HG02678 (cell line): Measurements from ENCODE around the gene TSG101.

ENCODE experiments used
- ATAC-seq: cut with Tn5 transposase; IDR thresholded peaks from one replicate; pipeline ENCODE4 v1.9.1; 2021; ENCODE audit warnings: mild to moderate bottlenecking, moderate library complexity; ENCODE audit not compliant: unreplicated experiment

TSG101 gene

GRCh38 chr11:18495271-18495670 lies 31.5 kb downstream of the TSG101 start:
- no peak for ATAC-seq

DNA sequence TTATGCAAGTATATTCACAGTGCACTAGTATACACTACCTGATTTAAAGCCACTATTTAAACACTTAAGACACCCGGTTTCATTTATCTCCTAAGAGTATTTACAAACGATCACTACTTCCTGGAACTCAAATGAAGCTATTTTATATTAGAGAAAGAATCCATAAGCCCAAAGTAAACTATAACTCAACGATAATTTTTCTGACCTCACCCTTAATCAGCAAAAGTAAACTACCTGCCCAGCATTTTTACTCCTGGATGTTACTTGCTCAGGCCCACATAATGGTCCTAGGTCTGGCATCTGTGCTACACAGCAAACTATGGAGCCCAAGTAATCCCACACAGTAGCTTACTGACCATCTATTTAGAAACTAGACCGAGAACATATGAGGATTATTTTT lies 33.4 kb downstream of the TSG101 start:
- ATAC-seq = no peak

- ATAC-seq = no peak
These were observed 33.9 kb downstream of the TSG101 start for GRCh38 chr11:18492888-18493287.

DNA sequence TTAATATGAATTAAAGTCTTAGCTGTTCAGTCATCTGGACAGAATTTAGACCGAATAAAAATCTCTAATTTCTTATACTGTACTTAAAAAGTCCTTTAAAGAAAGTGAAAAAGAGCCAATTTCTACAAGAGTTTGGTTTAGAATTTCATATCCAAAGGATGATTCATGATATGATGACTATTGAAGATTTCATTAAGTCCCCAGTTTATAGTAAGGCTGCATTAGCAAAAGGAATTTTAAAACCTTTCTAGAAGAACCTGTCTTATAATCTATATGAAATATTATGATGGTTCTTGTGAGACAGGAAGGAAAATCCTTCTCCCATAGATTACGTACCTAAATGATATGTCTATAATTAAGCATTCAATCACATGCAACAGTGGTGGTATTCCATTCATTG lies 34.8 kb downstream of the TSG101 start:
- no peak for ATAC-seq

- no peak for ATAC-seq
These were observed 35.8 kb downstream of the TSG101 start for GRCh38 chr11:18490736-18491485.

DNA sequence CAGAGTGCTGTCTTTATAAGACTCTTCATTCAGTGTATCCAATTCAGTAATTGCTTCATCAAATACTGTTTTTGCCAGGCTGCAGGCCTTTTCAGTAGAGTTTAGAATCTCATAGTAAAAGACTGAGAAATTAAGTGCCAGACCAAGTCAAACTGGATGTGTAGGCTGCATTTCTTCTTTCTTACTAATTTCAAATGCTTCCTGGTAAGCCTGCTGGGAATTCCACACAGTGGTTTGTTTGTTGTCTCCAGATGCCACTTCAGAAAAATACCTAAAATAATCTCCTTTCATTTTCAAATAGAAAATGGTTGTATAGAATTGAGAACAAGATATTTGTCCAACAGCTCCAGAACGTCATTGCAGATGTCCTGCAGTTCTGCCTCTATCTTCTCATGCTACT lies 36.4 kb downstream of the TSG101 start:
- ATAC-seq = no peak

DNA sequence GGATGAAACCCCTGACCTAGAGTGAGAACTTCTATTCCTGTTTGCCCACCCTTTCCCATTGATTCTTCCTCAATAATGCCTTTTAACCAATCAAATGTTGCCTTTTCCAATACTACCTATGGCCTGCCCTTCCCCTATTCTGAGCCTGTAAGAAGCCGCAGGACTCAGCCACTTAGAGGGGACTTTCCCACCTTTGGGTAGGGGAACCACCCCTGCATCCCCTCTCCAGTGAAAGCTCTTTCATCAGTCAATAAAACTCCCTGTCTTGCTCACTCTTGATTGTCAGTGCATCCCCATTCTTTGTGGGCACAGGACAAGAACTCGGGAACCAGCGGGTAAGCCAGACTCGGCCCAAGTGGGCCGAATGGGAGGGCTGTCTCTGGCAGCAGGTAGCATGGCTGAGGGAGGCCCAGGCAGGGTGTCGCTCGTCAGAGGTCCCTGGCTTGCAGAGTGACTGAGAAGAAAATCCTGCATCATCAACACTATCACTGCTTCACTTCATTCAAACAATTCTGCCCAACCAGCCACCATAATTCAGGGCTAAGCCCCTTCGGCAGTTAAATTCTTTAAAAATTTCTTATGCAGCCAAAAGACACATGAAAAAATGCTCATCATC lies 40.7 kb downstream of the TSG101 start:
- ATAC-seq = peak; percentile 80

DNA sequence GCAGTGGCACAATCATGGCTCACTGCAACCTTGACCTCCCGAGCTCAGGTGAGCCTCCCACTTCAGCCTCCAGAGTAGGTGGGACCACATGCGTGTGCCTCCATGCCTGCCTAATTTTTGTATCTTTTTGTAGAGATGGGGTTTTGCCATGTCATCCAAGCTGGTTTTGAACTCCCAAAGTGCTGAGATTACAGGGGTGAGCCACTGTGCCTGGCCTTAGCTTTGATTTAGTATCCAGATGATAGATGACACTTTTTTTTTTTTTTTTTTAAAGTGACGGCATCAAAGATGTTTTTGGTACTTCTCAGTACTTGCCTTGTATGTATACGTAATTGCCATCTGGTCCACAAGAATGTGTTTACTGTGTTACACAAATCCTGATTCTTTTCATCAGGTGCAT lies 47.7 kb downstream of the TSG101 start:
- ATAC-seq = no peak

DNA sequence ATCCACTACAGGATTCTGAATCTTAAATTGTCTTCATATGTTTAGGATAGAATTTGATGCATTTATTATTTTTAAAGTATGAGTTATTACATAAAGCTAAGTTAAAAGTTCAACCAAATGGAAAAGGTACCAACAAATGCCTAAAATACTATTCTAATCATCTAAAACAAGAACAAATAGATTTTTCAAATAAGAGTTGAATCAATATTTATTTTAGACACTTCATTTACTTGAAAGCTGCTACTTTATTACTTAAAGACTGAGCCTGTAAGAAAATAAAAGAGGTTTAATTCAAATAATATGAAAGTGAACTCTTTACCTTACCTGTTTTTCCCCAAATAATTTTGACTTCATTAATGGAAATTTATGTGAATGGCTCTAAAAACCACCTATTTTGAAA lies 54.2 kb downstream of the TSG101 start:
- no peak for ATAC-seq

DNA sequence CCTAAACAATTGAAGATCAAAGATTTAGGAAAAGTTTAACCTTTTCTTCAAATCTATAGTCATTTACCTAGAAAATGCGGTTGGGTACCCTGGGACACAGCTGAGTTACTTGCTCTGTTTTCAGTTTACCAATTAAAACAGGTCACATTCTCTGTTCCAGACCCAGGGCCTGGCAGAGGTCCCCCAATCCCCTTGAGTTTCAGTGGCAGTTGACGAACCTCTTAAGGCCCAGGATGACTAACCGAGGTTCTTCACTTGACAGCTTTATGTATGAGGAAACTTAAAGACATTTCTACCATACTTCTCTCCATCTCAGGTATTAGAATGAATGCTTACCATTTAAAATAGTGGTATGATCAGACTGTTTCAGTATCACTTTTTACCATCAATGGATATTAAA lies 54.7 kb downstream of the TSG101 start:
- no peak for ATAC-seq

- ATAC-seq = no peak
These were observed 57.8 kb downstream of the TSG101 start for GRCh38 chr11:18468961-18469360.

- ATAC-seq = no peak
These were observed 58.7 kb downstream of the TSG101 start for GRCh38 chr11:18468059-18468458.

GRCh38 chr11:18466402-18466801 lies 60.3 kb downstream of the TSG101 start:
- ATAC-seq = no peak

DNA sequence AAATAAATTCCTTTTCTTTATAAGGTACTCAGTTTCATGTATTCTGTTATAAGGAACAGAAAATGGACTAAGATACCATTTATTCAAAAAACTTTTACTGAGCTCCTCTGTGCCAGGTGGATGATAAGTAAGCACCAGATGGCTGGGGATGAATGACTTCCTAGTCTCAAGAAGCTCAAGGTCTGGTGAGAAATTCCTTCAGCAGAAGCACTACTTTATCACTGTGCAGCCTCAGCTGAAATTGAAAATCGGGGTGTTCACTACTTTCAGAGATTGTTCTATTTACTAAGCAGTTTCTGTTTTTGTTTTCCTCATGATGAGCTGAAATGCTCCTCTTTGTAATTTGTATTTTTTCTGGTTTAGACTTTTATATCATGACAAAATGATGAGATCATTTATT lies 63.3 kb downstream of the TSG101 start:
- ATAC-seq = no peak

DNA sequence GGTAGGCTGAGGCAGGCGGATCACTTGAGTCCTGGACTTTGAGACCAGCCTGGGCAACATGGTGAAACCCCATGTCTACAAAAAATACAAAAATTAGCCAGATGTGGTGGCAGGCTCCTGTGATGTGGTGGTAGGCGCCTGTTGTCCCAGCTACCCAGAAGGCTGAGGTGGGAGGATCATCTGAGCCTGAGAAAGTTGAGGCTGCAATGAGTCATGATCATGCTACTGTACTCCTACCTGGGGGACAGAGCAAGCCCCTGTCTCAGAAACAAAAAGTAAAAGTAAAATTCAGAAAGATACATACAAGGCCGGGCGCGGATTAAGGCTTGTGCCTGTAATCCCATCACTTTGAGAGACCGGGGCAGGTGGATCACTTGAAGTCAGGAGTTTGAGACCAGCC lies 64.8 kb downstream of the TSG101 start:
- no peak for ATAC-seq

DNA sequence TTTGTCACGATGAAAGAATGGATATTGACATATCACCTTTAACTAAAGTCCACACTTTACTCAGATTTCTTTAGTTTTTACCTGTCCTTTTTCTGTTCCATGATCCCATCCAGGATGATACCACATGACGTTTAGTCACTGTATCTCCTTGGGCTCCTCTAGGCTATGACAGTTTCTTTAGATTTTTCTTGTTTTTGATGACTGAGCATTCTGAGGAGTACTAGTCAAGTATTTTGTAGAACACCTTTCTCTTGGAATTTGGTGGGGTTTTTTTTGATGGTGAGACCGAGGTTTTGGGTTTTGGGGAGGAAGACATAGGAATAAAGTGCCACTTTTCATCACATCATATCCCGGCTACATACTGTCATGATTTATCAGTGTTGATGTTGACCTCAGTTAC lies 67.1 kb downstream of the TSG101 start:
- ATAC-seq = no peak

DNA sequence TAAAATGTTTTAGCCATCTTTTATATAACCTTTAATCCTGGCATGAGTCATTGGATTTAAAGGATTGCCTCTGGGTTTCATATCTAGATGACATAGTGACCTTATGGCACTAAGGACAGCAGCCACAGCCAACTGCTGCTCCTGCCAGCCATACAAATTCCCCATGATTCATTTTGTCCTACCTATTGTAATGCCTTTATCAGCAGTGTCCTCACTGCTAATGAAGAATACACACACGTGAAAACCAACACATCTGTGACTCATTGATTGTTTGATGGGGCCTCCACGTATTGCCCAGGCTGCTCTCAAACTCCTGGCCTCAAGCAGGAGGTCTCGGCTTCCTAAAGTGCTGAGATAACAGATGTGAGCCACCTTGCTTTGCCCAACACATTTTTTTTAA lies 69.3 kb downstream of the TSG101 start:
- ATAC-seq = no peak

DNA sequence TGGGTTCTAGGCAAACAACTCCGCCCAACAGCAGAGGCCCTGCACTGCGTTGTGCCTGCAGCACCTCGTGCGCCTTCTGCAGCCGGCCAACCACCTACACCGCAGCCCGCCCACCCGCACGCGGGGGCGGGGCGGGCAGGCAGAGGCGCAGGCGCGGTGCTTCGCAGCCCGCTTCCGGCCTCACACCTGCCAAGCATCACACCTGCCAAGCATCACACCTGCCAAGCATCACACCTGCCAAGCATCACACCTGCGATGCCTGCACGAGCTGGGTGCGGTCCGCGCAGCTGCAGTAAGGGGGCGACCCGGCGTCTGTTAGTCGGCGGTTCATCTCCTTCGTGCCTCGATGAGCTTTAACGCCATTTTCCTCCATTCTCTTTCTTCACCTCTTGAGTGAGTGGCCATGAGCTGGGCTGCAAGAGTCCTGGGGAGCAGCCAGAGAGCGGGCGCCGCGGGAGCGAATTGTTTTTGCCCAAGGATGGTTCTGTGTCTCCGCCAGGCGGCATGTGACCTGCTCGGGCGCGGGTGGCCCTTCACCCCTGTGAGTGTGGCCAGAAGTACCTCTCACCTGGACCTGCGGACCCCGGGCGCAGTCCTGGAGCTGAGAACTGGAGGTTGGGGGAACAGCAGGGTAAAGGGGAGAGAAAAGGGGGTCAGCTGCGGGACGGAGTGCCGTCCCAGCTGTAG lies 70.9 kb downstream of the TSG101 start, which contains the start of gene LDHAL6A:
LDHAL6A (plus strand) TSS at position 171 of the 687 bp plus-strand sequence. CDS start 825 bp downstream, outside the sequence.
- no peak for ATAC-seq

DNA sequence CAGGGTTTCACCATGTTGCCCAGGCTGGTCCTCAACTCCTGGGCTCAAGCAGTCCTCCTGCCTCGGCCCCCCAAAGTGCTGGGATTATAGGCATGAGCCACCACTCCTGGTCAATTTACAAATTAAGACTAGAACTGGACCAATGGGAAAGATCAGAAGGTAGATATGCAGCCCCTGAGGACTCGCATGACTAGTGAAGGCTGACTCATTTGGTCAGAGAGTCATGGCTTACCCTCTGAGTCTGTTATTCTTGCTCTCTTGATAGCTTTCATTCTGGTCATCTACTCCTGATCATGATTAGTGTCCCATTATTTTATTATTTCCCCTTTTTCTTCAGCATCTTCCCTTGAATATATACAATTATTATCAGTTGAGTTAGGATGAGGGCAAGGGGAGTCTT lies 73.8 kb downstream of the TSG101 start:
- ATAC-seq = no peak

DNA sequence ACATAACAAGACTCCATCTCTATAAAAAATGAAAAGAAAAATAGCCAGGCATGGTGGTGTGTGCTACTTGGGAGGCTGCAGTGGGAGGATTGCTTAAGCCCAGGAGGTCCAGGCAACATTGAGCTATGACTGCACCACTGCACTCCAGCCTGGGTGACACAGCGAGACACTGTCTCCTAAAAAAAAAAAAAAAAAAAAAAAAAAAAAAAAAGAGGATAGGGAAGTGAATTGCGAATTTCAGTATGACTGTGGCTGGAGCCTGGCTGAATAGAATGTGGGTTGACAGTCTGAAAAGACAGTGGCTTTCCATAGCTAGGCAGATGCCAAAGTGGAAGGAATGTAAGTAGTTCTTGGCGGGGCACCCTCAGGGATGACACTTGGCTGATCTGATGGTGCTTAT lies 77.5 kb downstream of the TSG101 start:
- no peak for ATAC-seq

- no peak for ATAC-seq
These were observed 88.1 kb downstream of the TSG101 start for GRCh38 chr11:18438691-18439090.
